Stimulated activated CD8-positive, alpha-beta memory T cell treated with anti-CD3 and anti-CD28 coated beads, Interleukin-4, amount 100 ng/mL, for 4 hours (primary cell): ENCODE data around the gene ZNF385C.

Experiments used
- DNase-seq, 2 donors: peaks; one replicate each; pipeline ENCODE4 v3.0.0-alpha.2; 2020; ENCODE audit warnings: low read depth in 2 of 2, low spot score in 1 of 2

ZNF385C gene

GRCh38 chr17:42078396-42079043 is 19.8 kb downstream of the ZNF385C start:
- no peak for DNase-seq

DNA sequence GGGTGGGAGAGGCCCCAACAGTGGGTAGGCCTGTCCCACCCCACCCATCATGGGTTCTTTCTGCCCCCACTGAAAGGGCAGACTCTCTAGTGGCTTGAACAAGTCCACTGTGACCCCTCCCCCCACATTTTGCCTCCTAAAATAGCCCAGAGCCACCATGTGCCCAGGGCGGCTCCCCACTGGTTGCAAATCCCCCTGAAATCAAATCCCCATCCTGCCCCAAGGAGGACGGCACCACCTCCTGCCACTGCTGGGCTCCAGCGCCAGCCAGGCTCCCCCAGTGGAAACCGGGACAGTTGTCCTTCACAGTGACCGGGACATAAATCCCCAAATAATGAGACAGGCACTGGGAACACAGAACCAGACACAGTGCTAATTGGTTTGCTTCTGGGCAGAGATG is 20.5 kb downstream of the ZNF385C start:
- DNase-seq: no peak

DNA sequence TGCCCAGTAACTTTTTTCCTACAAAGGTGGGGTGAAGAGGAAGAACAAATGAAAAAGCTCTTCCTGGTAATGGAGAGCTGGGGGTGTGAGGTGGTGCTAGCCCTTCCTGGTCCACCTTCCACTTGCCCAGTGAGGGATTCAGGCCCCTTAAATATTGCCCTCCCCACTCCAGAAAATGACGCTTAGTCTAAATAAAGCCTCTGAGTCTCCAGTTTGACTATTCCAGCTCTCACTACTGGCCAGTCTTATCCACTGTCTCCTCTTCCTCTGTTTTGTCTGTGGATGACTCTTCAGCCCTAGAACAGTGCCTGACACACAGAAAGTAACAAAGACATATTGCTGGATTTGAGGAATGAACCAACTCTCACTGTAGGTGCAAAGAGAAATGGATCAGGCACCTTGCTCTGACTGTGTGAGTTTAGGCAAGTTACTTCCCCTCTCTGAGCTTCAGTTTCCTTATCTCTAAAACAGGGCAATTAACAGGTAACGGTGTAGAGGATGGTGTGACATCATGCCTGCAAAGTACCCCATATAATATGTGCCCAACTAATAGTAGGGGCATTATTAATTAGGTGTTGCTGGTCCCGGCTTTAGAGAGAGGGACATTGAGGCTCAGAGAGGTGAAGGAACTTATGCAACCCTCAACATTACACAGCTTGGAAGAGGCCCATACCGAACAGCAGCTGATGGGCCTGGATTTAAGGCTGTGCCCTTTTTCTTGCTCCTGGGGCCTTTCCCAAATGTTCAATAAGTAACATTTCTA is 21.3 kb downstream of the ZNF385C start:
- DNase-seq: no peak

DNA sequence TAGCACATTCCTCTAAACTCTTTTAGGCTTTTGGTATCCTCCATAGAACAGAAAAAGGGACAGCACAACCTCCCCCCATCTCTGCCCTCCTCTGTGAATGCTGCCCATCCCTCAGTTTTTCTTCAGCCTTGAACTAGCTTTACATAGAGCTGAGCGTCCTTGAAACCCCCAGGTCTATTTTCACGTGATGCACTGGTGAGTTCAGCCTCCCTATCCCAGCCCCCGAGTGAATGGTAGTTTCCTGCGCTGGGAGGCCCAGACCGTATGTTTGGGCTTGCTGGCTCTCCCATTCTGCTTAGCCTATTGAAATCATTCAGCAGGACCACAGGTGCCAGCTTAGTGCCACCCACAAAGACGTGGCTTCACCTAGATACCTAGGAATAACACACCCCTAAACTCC is 22.5 kb downstream of the ZNF385C start:
- DNase-seq: no peak

GRCh38 chr17:42072323-42073187 is 25.7 kb downstream of the ZNF385C start:
- no peak for DNase-seq

DNA sequence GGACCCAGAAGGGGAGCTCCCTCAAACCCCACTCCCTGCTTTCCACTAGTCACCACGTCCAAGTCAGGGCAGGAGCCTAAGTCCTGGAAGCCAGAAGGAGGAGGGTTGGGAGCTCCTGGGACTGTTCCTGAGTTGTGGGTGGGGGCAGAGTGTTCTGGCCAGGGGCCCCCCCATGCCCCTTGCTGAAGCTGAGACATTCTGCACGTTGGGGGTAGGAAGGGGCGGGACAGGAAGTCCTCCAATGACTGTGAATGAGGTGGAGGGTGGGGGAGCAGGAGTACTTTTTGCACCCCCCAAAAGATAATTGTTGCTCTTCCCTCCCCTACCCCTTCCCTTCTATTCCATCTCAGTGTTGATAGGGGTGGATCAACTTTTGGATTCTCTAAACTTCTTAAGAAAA is 26.5 kb downstream of the ZNF385C start:
- no peak for DNase-seq

DNA sequence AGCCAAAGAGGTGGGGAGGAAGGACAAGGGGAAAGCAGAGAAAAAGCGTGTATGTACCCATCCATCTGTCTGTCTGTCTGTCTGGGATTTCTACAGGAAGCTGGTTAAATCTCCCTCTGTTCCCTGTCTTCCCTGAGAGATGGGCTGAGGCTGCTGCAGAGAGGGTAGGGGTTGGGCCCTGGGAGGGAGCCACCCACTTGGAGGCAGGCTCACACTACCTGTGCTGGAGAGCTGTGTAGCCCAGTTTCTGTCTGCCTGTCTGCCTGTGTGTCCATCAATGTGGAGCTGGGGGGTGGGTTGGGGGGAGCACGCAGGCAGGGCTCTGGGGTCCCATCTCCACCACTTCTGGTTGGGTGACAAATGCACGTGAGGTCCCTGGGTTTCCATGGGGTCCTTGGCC is 29.3 kb downstream of the ZNF385C start:
- no peak for DNase-seq

GRCh38 chr17:42067371-42068091 is 30.7 kb downstream of the ZNF385C start:
- DNase-seq: peak in 1 of 2 donors; percentile 61

DNA sequence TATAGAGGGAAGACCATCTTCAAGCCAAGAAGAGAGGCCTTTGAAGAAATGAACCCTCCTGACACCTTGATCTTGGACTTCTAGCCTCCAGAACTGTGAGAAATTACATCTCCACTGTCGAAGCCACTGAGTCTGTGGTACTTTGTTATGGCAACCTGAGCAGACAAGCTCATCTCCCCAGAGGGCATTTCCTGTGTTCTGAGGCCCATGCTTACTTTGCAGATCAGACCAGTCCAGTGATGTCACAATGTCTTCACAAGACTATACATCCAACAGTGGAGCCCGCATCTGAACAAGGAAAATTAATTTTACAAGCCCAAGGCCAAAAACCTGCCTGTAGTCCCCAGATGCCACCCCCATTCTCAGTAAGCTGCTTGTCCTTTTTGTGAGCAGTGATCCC is 33.1 kb downstream of the ZNF385C start:
- DNase-seq: no peak

DNA sequence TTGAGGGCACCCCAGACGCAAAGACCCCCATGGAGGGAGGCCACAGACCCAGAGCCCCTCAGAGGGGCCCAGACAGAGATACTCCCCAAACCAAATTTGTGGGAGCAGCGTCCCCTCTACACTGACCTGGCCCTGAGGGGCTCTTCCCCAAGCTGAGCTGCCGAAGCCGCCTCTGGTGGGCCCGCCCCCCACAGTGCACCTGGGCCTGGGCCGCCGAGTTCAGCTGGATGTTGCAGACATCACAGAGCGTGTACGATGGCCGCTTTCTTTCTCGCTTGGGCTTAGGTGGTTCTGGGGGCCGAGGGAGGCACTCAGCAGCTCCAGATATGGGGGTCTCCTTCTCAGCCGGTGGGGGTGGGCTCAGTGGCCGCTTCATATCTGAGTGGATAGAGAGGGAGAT is 35.6 kb downstream of the ZNF385C start:
- no peak for DNase-seq

DNA sequence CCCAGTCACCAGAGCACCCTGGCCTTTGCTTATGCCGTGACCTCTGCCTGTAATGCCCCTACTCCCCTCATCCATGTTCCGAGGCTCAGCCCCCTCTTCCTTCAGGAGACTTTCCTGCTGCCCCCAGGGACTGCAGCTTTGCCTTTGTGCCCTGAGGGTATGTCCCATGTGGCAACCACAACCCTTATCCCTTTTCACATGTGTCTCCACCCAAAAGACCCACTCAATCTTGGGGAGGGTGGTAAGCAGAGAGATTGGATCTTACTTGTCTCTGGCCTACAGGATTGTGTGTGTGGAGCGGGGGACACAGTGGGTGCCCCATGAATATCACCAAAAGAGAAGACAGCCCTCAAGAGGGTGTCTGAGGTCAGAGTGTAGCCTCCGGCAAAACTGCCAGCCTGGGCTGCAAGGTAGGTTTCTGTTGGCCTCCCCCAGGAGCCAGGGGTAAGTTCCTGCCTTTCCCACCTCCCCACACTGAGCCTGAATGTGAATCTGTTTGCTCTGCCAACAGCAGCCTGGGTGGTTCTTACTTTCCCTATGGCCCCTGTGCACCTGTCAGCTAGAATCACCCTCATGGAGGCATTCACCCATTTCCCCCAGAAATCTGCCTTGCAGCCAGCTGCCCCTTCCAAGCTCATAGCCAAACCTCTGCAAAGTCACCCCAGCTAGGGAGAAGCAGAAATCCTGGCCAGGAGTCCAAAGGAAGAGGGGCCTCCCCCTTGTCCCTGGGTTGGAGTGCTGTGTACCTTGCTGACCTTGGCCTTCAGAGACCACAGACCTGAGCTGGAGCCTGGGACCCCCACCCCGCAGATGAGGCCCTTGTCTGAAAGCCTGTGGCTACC is 36.4 kb downstream of the ZNF385C start:
- DNase-seq: no peak

DNA sequence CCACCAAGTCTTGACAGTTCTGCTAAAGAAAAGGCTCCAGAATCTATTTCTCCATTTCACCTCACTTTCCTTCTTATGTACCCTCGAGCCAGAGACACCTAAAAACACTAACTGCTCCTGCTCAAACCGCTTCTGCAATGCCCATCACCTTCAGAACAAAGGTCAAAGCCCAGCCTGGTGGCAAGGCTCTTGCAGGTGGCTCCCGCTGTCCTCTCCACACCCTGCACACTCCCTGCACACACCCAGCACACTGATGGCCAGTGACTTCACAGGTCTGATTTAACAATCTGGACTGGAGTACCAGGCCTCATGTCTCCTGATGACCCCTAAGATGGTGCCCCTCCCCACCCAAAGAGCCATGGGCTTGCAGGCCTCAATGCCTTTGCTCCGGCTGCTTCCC is 38.0 kb downstream of the ZNF385C start:
- no peak for DNase-seq

DNA sequence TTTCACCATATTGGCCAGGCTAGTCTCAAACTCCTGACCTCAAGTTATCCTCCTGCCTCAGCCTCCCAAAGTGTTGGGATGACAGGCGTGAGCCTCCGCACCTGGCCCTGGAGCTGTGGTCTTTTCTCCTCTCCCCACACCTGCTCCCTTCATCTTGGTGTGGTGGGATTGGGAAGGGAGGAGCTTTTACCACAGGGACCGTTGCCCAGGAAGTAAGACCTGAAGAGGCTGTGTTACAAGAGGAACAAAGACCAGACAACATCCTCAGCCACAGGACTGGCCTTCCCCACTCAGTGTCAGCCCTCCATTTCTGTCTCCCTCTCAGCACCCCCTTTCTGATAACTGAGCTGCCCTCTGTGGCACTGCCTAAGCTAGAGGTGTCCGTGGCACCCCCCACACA is 38.5 kb downstream of the ZNF385C start:
- DNase-seq: no peak

DNA sequence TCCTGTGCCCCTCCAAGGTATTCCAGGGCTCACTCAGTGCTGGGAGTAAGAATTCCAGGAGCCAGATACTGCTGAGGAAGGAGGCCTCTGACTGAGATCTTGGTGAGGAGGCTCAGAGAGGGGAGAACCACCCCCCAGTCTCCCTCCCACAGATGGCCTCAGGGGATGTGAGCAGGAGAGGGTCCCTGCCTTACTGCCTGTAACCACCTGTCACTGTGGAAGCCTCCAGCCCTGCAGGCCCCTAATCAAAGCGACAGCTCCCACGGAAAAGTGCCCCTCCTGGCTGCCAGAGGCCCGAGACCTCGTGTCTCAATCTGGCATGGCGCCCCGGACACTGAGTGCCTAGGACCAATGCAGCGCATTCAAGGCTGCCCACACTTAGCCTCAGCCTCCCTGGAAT is 40.2 kb downstream of the ZNF385C start:
- no peak for DNase-seq

DNA sequence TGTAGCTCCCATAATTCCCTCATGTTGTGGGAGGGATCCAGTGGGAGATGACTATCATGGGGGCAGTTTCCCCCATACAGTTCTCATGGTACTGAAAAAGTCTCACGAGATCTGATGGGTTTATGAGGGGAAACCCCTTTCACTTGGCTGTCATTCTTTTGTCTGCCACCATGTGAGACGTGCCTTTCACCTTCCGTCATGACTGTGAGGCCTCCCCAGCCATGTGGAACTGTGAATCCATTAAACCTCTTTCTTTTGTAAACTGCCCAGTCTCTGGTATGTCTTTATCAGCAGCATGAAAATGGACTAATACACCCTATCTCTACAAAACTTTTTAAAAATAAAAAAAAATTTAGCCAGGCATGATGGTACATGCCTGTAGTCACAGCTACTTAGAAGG is 41.6 kb downstream of the ZNF385C start:
- DNase-seq: no peak

- no peak for DNase-seq
Measured at GRCh38 chr17:42055496-42055895, 42.8 kb downstream of the ZNF385C start.

- no peak for DNase-seq
Measured at GRCh38 chr17:42055027-42055426, 43.2 kb downstream of the ZNF385C start.

GRCh38 chr17:42053731-42054500 is 44.4 kb downstream of the ZNF385C start:
- no peak for DNase-seq

GRCh38 chr17:42052346-42052877 is 45.9 kb downstream of the ZNF385C start:
- DNase-seq: no peak
